B cell (primary cell): ENCODE data around the gene CZIB. TPM values are rescaled to one million over a fixed set of nuclear protein-coding genes. Genes with fewer than 3 reads are reported as not detected.

Experiments
- ATAC-seq: fragments of 200-7000 bp; cut with Tn5 transposase; one replicate; pipeline ENCODE4 v1.10.0; 2021; ENCODE audit warnings: low read depth, mild to moderate bottlenecking, moderate number of reproducible peaks, moderate library complexity
- CTCF ChIA-PET: fragments of 350-600 bp; sonication (Branson Sonifier 250); formaldehyde crosslinking; loops from one replicate; lab custom pipeline; 2021; ENCODE audit warnings: antibody characterized with exemption, inconsistent platforms; lab: Charles Lee
- POLR2A ChIA-PET: fragments of 350-600 bp; sonication (Branson Sonifier 250); formaldehyde crosslinking; loops from one replicate; lab custom pipeline; 2021; ENCODE audit warnings: antibody characterized with exemption; lab: Charles Lee
- DNase-seq: peaks from one replicate; pipeline ENCODE4 v3.0.0; 2013
- H2AFZ ChIP-seq: 2 replicates; pipeline ENCODE4 v1.6.1; 2012; ENCODE audit warnings: mild to moderate bottlenecking, low read depth, low read length; ENCODE audit not compliant: insufficient read depth, poor library complexity, severe bottlenecking
- H3K27ac ChIP-seq, 2 donors: 1 replicate in 1 of 2; 2 replicates in 1 of 2; pipeline ENCODE4 v1.5.1; 2012 to 2013; ENCODE audit warnings: low read length in 2 of 2, mild to moderate bottlenecking in 2 of 2, moderate library complexity in 1 of 2
- H3K27me3 ChIP-seq, 4 experiments: fragments of 200-600 bp in 1 of 4; sonication (generic) in 1 of 4; replicated peaks in 1 of 4; 1 replicate in 2 of 4; 2 replicates in 2 of 4; pipeline versions ENCODE4 v1.6.1 to v1.7.0; 2013 to 2016; ENCODE audit warnings: low read length in 3 of 4, mild to moderate bottlenecking in 2 of 4, mixed read lengths in 1 of 4, moderate library complexity in 1 of 4; ENCODE audit not compliant: insufficient read depth in 4 of 4, control insufficient read depth in 3 of 4; ENCODE audit errors: control extremely low read depth in 1 of 4
- H3K36me3 ChIP-seq, 2 experiments: replicated peaks in 1 of 2; 1 replicate in 1 of 2; 2 replicates in 1 of 2; pipeline versions ENCODE4 v1.6.1 to v1.7.1; 2013; ENCODE audit warnings: low read length in 1 of 2; ENCODE audit not compliant: insufficient read depth in 2 of 2, control insufficient read depth in 1 of 2; ENCODE audit errors: control extremely low read depth in 1 of 2, extremely low read depth in 1 of 2
- H3K4me1 ChIP-seq, 2 donors: fragments of 200-600 bp in 1 of 2; sonication (generic) in 1 of 2; 1 replicate in 1 of 2; 2 replicates in 1 of 2; pipeline versions ENCODE4 v1.5.1 to v1.6.1; 2013 to 2017; ENCODE audit warnings: low read length in 2 of 2; ENCODE audit not compliant: control insufficient read depth in 2 of 2, insufficient read depth in 2 of 2
- H3K4me2 ChIP-seq: replicated peaks from 2 replicates; pipeline ENCODE3; 2012; ENCODE audit warnings: mild to moderate bottlenecking, low read depth, low read length; ENCODE audit not compliant: poor library complexity, severe bottlenecking
- H3K4me3 ChIP-seq, 5 experiments: fragments of 200-600 bp in 1 of 5; sonication (generic) in 1 of 5; 1 replicate in 3 of 5; 2 replicates in 2 of 5; pipeline versions ENCODE4 v1.5.1 to v1.7.0; 2011 to 2016; ENCODE audit warnings: low read length in 4 of 5, mild to moderate bottlenecking in 4 of 5, low read depth in 2 of 5, control low read depth in 1 of 5, moderate library complexity in 1 of 5; ENCODE audit not compliant: insufficient read depth in 1 of 5; ENCODE audit errors: control extremely low read depth in 1 of 5, extremely low read depth in 1 of 5
- H3K79me2 ChIP-seq: fragments of 200-600 bp; sonication (generic); one replicate; pipeline ENCODE4 v1.6.0; 2016; ENCODE audit warnings: low read length; ENCODE audit not compliant: control insufficient read depth, insufficient read depth
- H3K9ac ChIP-seq: fragments of 200-600 bp; sonication (generic); 2 replicates; pipeline ENCODE4 v1.6.1; 2017; ENCODE audit warnings: mild to moderate bottlenecking, low read length, moderate library complexity
- H3K9me3 ChIP-seq, 3 donors: one replicate each; pipeline versions ENCODE4 v1.6.1 to v1.7.1; 2013; ENCODE audit warnings: low read length in 2 of 3; ENCODE audit not compliant: control insufficient read depth in 2 of 3, insufficient read depth in 1 of 3; ENCODE audit errors: control extremely low read depth in 1 of 3
- H4K20me1 ChIP-seq: 2 replicates; pipeline ENCODE4 v1.6.0; 2012; ENCODE audit warnings: mild to moderate bottlenecking, low read length; ENCODE audit not compliant: insufficient read depth, control insufficient read depth, poor library complexity, severe bottlenecking
- H3K27ac Mint-ChIP-seq: one replicate; pipeline ENCODE4 v1.8.0; 2021; ENCODE audit warnings: mixed read lengths
- H3K27me3 Mint-ChIP-seq: one replicate; pipeline ENCODE4 v1.8.0; 2021; ENCODE audit warnings: mixed read lengths
- H3K4me1 Mint-ChIP-seq: one replicate; pipeline ENCODE4 v1.8.0; 2021; ENCODE audit warnings: mixed read lengths
- H3K4me3 Mint-ChIP-seq: one replicate; pipeline ENCODE4 v1.8.0; 2021; ENCODE audit warnings: mixed read lengths
- H3K9me3 Mint-ChIP-seq: one replicate; pipeline ENCODE4 v1.8.0; 2022; ENCODE audit warnings: mixed read lengths; ENCODE audit not compliant: insufficient read depth
- EZH2 ChIP-seq: IDR thresholded peaks from 2 replicates; pipeline ENCODE4 v1.6.1; 2012; ENCODE audit warnings: borderline replicate concordance, low read depth, mild to moderate bottlenecking, moderate library complexity, low read length; ENCODE audit not compliant: insufficient read depth, poor library complexity, severe bottlenecking
- WGBS: methylation state at CpG from one replicate; pipeline ENCODE4 v1.1.5; 2013; ENCODE audit warnings: missing lambda C conversion rate; ENCODE audit not compliant: insufficient coverage; 5-methylcytosine and 5-hydroxymethylcytosine counted together
- intact Hi-C: fragments of 100-400 bp; cut with micrococcal nuclease; formaldehyde crosslinking; loops from one replicate; pipeline ENCODE4 v1.10.0; 2022
- polyA plus RNA-seq: library from polyadenylated mRNA; depleted of rRNA; stranded (reverse); fragments of >200 nt; gene quantifications from 2 replicates; pipeline ENCODE4 v1.2.3, GENCODE V29; 2012
- total RNA-seq, 2 donors: library from RNA; stranded (reverse); fragments of 120-200 nt in 1 of 2; gene quantifications; 1 replicate in 1 of 2; 2 replicates in 1 of 2; pipeline versions ENCODE4 v1.2.3 to v1.2.4, GENCODE V29; 2013 to 2022
- TF ChIP-seq, protein P1 (sequence below): fragments of 200-600 bp; IDR thresholded peaks from one replicate; pipeline ENCODE4 v1.8.0; 2022; ENCODE audit warnings: antibody characterized with exemption, mild to moderate bottlenecking

Gene CZIB
- total and polyA plus RNA-seq, 2 donors (not counting 1 experiment from before 2014, with no cell fraction given): 47.9 to 62.0 TPM

DNA sequence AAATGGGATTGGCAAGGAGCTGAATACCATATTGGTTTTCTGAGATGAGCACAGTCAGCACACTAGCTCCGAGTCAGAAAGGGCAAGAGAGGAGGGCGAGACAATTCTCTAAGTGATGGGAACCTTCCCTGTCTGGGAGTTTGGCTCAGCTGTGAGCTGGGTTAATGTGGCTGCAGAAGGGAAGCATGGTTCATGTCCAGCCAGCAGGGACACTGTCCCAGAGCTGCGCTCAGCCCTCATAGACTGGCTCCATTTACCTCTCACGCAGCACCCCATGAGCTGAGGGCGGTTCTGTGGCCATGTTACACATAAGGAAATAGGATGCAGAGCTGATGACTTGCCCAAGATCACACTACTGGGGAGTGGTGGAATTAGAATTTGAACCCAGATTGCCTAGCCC, 39.5 kb downstream of the CZIB start:
- WGBS: 100% methylated on average over 2 of the region's 5 CpGs
- peaks cover 0 to 16% (median 2%) of the 10 kb centered on the region in 3 donors for H3K9me3 ChIP-seq
- H3K4me1 Mint-ChIP-seq: no peaks in the 10 kb centered on the region
- H3K27me3 Mint-ChIP-seq: peaks cover 36% of the 10 kb centered on the region
- H3K4me2 ChIP-seq: no peak overlapping the region
- H3K36me3 ChIP-seq: no peaks in the 10 kb centered on the region
- H3K9ac ChIP-seq: no peak overlapping the region
- ATAC-seq (no peak), DNase-seq (no peak)
- H3K27ac ChIP-seq: no peak overlapping the region
- intact Hi-C loops: loop anchor here (5.0 kb wide), 1 partner anchor 211 kb away; no protein-coding TSS in a partner anchor
- TF ChIP-seq EZH2: no peak
- TF ChIP-seq, protein P1, sequence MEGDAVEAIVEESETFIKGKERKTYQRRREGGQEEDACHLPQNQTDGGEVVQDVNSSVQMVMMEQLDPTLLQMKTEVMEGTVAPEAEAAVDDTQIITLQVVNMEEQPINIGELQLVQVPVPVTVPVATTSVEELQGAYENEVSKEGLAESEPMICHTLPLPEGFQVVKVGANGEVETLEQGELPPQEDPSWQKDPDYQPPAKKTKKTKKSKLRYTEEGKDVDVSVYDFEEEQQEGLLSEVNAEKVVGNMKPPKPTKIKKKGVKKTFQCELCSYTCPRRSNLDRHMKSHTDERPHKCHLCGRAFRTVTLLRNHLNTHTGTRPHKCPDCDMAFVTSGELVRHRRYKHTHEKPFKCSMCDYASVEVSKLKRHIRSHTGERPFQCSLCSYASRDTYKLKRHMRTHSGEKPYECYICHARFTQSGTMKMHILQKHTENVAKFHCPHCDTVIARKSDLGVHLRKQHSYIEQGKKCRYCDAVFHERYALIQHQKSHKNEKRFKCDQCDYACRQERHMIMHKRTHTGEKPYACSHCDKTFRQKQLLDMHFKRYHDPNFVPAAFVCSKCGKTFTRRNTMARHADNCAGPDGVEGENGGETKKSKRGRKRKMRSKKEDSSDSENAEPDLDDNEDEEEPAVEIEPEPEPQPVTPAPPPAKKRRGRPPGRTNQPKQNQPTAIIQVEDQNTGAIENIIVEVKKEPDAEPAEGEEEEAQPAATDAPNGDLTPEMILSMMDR: no peak
- ChIA-PET POLR2A (no interaction called here), CTCF (interaction anchor here (0.7 to 1.8 kb wide), 6 partner anchors 9 to 480 kb away, joined by 3 to 9 read pairs (median 4); no protein-coding TSS in a partner anchor)
- H4K20me1 ChIP-seq: no peaks in the 10 kb centered on the region
- no peak overlapping the region for H2AFZ ChIP-seq
- H3K27ac Mint-ChIP-seq: no peak overlapping the region
- H3K9me3 Mint-ChIP-seq: no peaks in the 10 kb centered on the region
- peaks cover 0 to 25% (median 8%) of the 10 kb centered on the region in 4 experiments for H3K27me3 ChIP-seq
- H3K79me2 ChIP-seq: no peaks in the 10 kb centered on the region
- H3K4me3 ChIP-seq: no peak overlapping the region
- H3K4me1 ChIP-seq: peaks cover 0 to 6% of the 10 kb centered on the region in 2 donors
- no peak overlapping the region for H3K4me3 Mint-ChIP-seq

DNA sequence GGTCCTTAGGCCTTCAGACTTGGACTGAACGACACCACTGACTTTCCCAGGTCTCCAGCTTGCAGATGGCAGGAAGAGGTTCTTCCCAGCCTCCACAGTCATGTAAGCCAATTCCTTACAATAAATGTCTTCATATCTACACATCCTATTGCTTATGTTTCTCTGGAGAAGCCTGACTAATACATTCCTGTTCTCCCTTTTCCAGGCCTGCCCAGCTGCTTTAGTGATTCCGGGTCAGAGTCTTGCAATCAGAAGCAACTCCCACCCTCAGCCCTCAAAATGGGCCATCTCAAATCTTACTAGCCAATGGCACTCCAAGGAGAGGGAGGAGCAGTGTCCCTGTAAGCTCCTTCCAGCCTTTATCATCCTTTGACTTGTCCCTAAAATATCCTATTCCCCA, 40.2 kb downstream of the CZIB start:
- Mint-ChIP-seq H3K9me3 (no peaks in the 10 kb centered on the region), H3K4me1 (no peaks in the 10 kb centered on the region)
- 100% methylated on average over 2 of the region's 2 CpGs for WGBS

More for the DNA sequence above, 40.2 kb downstream of the CZIB start:
- ChIA-PET CTCF (interaction anchor here (0.7 to 1.8 kb wide), 7 partner anchors 8 to 479 kb away, joined by 3 to 9 read pairs (median 4); no protein-coding TSS in a partner anchor), POLR2A (no interaction called here)
- no peaks in the 10 kb centered on the region for H3K79me2 ChIP-seq
- H3K27ac ChIP-seq: no peak overlapping the region
- H3K27me3 Mint-ChIP-seq: peaks cover 43% of the 10 kb centered on the region
- no peak for DNase-seq
- H3K9ac ChIP-seq: no peak overlapping the region
- no peak overlapping the region for H3K27ac Mint-ChIP-seq
- no peak for ATAC-seq
- intact Hi-C loops: loop anchor here (5.0 kb wide), 1 partner anchor 212 kb away; no protein-coding TSS in a partner anchor
- no peak overlapping the region for H3K4me3 ChIP-seq
- no peaks in the 10 kb centered on the region for H3K36me3 ChIP-seq
- H3K4me1 ChIP-seq: peaks cover 0 to 6% of the 10 kb centered on the region in 2 donors
- no peaks in the 10 kb centered on the region for H4K20me1 ChIP-seq
- no peak for TF ChIP-seq EZH2
- TF ChIP-seq, protein P1: no peak
- H3K27me3 ChIP-seq: peaks cover 0 to 25% (median 8%) of the 10 kb centered on the region in 4 experiments
- no peak overlapping the region for H2AFZ ChIP-seq
- H3K9me3 ChIP-seq: peaks cover 0 to 9% (median 0%) of the 10 kb centered on the region in 3 donors
- no peak overlapping the region for H3K4me2 ChIP-seq
- no peak overlapping the region for H3K4me3 Mint-ChIP-seq
